ENCODE data around the gene NPAS3. TPM values are rescaled to one million over a fixed set of nuclear protein-coding genes. Genes with fewer than 3 reads are reported as not detected.

The NPAS3 gene
- total RNA-seq, 1 donor from 2014 or later: 0.95 TPM

DNA sequence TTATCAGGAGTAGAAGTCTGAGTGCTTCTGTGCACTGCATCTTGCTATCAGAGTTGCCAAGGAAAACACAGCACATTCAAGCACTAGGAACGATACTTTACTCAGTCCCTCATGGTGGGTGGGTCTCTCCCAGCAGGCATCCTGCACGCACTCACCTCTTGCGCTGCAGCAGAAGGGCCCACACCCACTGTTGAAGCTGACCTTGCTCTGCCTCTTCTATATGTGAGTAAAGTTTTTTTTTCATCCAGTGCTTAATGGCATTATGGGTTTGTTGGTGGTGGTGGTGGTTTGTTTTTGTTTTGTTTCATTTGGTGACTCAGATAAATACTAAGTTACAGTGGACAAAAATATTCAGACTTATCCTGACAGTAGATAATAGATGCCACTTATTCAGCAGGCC, 663.7 kb downstream of the NPAS3 start:
- DNase-seq (no peak), ATAC-seq (no peak)
- Histone ChIP-seq H3K4me3 (no peak overlapping the region), H3K36me3 (no peaks in the 10 kb centered on the region), H3K27ac (no peak overlapping the region), H3K9me3 (no peaks in the 10 kb centered on the region), H3K27me3 (ENCODE audit: low read depth) (no peaks in the 10 kb centered on the region), H3K4me1 (no peaks in the 10 kb centered on the region)
- no peak for TF ChIP-seq CTCF (IDR thresholded peaks at IDR 0.05)
- intact Hi-C loops (cut with DNase I): no loop called here

- ATAC-seq (no peak), DNase-seq (no peak)
- Histone ChIP-seq H3K4me3 (no peak overlapping the region), H3K36me3 (no peaks in the 10 kb centered on the region), H3K27ac (no peak overlapping the region), H3K9me3 (no peaks in the 10 kb centered on the region), H3K4me1 (no peaks in the 10 kb centered on the region), H3K27me3 (ENCODE audit: low read depth) (no peaks in the 10 kb centered on the region)
- no peak for TF ChIP-seq CTCF (IDR thresholded peaks at IDR 0.05)
- intact Hi-C loops (cut with DNase I): no loop called here
Measured at GRCh38 chr14:33606591-33606990, 667.9 kb downstream of the NPAS3 start.

DNA sequence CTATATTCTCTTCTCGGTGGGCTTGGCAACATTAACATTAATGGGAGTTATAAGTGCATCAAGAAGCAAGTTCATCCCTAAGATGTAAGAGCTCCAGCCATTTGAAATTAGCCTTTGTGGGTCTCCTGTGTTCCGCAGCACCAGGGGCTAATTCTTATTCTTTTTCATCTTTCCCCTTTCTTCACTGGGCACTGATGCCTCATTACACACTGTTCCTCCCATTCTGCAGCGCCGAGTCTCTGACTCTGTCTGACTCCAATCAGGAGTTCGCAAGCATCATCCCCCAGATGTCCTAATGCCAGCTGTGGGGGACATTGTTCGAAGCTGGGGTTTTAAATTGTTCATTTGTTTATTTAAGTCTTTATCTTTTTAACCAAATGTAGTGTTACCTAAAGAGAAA, 670.9 kb downstream of the NPAS3 start:
- Histone ChIP-seq H3K27ac (no peak overlapping the region), H3K4me3 (no peak overlapping the region), H3K9me3 (no peaks in the 10 kb centered on the region), H3K4me1 (no peaks in the 10 kb centered on the region), H3K36me3 (no peaks in the 10 kb centered on the region), H3K27me3 (ENCODE audit: low read depth) (no peaks in the 10 kb centered on the region)
- intact Hi-C loops (cut with DNase I): no loop called here
- no peak for DNase-seq
- no peak for TF ChIP-seq CTCF (IDR thresholded peaks at IDR 0.05)
- ATAC-seq: no peak

DNA sequence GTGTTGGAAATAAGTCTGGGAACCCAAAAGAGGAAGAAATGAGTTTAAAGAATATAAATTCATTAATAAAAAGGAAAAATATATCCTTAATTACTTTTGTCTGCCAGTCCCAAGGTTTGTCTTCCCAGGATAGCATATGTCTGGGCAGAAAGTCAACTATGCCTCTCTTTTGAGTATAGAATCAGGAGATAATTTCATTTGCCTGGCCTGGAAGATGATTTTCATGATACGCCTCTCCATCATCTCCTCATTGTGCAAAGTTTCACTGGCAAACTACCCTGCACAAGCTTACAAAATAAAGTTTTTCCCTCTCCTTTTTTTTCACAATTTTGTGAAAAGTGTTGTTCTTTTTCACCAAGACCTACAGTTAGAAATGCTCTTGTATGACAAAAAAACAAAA, 671.4 kb downstream of the NPAS3 start:
- no peak for ATAC-seq
- H3K27me3 ChIP-seq (ENCODE audit: low read depth): no peaks in the 10 kb centered on the region
- no peaks in the 10 kb centered on the region for H3K9me3 ChIP-seq
- no peak overlapping the region for H3K4me3 ChIP-seq
- no peaks in the 10 kb centered on the region for H3K4me1 ChIP-seq
- intact Hi-C loops (cut with DNase I): no loop called here
- DNase-seq: no peak
- H3K27ac ChIP-seq: no peak overlapping the region
- no peaks in the 10 kb centered on the region for H3K36me3 ChIP-seq
- TF ChIP-seq CTCF (IDR thresholded peaks at IDR 0.05): no peak

- Histone ChIP-seq H3K9me3 (no peaks in the 10 kb centered on the region), H3K27ac (no peak overlapping the region), H3K4me1 (no peaks in the 10 kb centered on the region), H3K4me3 (no peak overlapping the region), H3K36me3 (no peaks in the 10 kb centered on the region), H3K27me3 (ENCODE audit: low read depth) (no peaks in the 10 kb centered on the region)
- intact Hi-C loops (cut with DNase I): no loop called here
- no peak for TF ChIP-seq CTCF (IDR thresholded peaks at IDR 0.05)
- no peak for ATAC-seq
- no peak for DNase-seq
Measured at GRCh38 chr14:33611405-33612196, 672.9 kb downstream of the NPAS3 start.
